Pancreas (tissue), 10 donors: Measurements from ENCODE around the gene CFAP46. TPM values are rescaled to one million over a fixed set of nuclear protein-coding genes. Genes with fewer than 3 reads are reported as not detected.

Source experiments
- ATAC-seq, 4 donors: fragments of 200-7000 bp; cut with Tn5 transposase; one replicate each; pipeline versions ENCODE4 v1.8.0 to v1.9.1; 2020; ENCODE audit warnings: mild to moderate bottlenecking in 4 of 4, moderate library complexity in 4 of 4
- DNase-seq, 6 donors: peaks; one replicate each; pipeline ENCODE4 v3.0.0-alpha.2; 2020
- FAIRE-seq: peaks from 2 replicates; lab custom pipeline; 2012; peaks lifted over from hg19 to GRCh38; lab: Jason Lieb, UNC
- H3K27ac ChIP-seq, 4 donors: fragments of 200-600 bp; sonication (generic); 1 replicate in 3 of 4; 2 replicates in 1 of 4; pipeline versions ENCODE4 v1.5.0 to v1.8.0; 2020
- H3K27me3 ChIP-seq, 4 donors: fragments of 200-600 bp; one replicate each; pipeline ENCODE4 v1.8.0; 2021
- H3K36me3 ChIP-seq, 3 donors: fragments of 200-600 bp; sonication (generic) in 1 of 3; one replicate each; pipeline versions ENCODE4 v1.5.0 to v1.8.0; 2020 to 2021
- H3K4me1 ChIP-seq, 3 donors: fragments of 200-600 bp; one replicate each; pipeline ENCODE4 v1.8.0; 2021
- H3K4me3 ChIP-seq, 4 donors: fragments of 200-600 bp; sonication (generic) in 2 of 4; one replicate each; pipeline versions ENCODE4 v1.5.0 to v1.8.0; 2020 to 2021
- H3K9me3 ChIP-seq, 4 donors: fragments of 200-600 bp; one replicate each; pipeline ENCODE4 v1.8.0; 2021
- WGBS, 2 donors: extraction: QIAGEN DNeasy Blood & Tissue Kit; methylation state at CpG; one replicate each; pipeline ENCODE4 v1.1.7; 2013; 5-methylcytosine and 5-hydroxymethylcytosine counted together
- intact Hi-C, 3 donors: fragments of 100-400 bp; cut with DNase I; formaldehyde crosslinking; loops; one replicate each; pipeline versions ENCODE4 v1.11.1 to v1.14.2; 2022
- polyA plus RNA-seq, 2 donors: library from polyadenylated mRNA; stranded (reverse); fragments of 200-250 nt; gene quantifications; one replicate each; pipeline ENCODE4 v1.2.3, GENCODE V29; 2013
- total RNA-seq, 6 donors: library from RNA; stranded (reverse); fragmentation: NEBNext Ultra II Directional in 4 of 6; extraction: Animal tissue kit (Norgen Biotek cat#: 25700) in 4 of 6; gene quantifications; one replicate each; pipeline versions ENCODE4 v1.2.1 to v1.2.4, GENCODE V29; 2021 to 2023
- TF ChIP-seq, protein P1 (sequence below), 4 donors: fragments of 200-600 bp; sonication (generic) in 3 of 4; IDR thresholded peaks; one replicate each; pipeline versions ENCODE4 v1.5.0 to v1.8.0; 2021; ENCODE audit warnings: antibody characterized with exemption in 4 of 4
- donor health status: healthy with polysubstance abuse.
- donor health status: DM: no; HTN: no; CAD: no; lungs with moderate emphysema.
- donor health status: DM: no; HTN: no; CAD: no.
- donor health status: control.
- donor health status: control.
- donor health status: Bipolar disorder and iron deficiency.
- donor health status: DM: yes; HTN: yes; CAD: no.
- donor health status: DM: no; HTN: no; CAD: no.
- donor health status: DM: no; HTN: no; CAD: no.
- donor health status: DM: yes; HTN: yes; CAD: no.

CFAP46 gene
- total and polyA plus RNA-seq, 8 donors = 0.39 to 1.6 (median 1.0) TPM

DNA sequence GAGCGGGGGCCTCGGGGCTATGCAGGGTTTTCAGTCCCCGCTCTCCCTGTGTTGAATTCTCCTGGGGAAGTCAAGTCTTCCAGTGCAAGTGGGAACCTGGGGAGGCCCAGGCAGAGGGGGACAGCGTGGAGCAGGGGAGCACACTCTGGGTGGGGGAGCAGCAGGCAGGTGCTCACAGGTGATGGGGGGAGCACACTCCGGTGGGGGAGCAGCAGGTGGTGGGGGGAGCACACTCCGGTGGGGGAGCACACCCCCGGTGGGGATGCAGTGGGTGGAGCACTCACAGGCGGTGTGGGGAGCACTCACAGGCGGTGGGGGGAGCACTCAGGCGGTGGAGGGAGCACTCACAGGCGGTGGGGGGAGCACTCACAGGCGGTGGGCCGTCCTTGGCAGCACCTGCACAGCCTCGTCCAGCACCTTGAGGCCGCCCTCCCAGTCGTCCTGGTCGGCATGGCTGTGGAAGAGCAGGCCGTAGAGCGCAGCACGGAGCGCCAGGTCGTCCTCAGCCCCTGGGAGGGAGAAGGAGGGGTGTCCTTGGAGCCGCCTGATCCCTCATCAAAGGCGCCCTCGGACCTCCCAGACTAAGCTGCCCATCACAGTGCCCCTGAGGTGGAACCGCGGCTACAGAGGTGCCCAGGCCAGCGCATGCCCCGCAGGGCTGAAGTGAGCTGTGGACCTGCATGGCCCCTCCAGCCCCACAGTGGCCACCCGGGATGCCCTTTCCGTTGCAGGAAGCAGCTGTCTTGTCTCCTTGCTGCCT is 56.7 kb downstream of the CFAP46 start:
- Histone ChIP-seq H3K36me3 (no peaks in the 10 kb centered on the region), H3K27me3 (no peaks in the 10 kb centered on the region), H3K9me3 (no peaks in the 10 kb centered on the region), H3K4me3 (no peak overlapping the region), H3K4me1 (no peaks in the 10 kb centered on the region), H3K27ac (no peak overlapping the region)
- TF ChIP-seq, protein P1, sequence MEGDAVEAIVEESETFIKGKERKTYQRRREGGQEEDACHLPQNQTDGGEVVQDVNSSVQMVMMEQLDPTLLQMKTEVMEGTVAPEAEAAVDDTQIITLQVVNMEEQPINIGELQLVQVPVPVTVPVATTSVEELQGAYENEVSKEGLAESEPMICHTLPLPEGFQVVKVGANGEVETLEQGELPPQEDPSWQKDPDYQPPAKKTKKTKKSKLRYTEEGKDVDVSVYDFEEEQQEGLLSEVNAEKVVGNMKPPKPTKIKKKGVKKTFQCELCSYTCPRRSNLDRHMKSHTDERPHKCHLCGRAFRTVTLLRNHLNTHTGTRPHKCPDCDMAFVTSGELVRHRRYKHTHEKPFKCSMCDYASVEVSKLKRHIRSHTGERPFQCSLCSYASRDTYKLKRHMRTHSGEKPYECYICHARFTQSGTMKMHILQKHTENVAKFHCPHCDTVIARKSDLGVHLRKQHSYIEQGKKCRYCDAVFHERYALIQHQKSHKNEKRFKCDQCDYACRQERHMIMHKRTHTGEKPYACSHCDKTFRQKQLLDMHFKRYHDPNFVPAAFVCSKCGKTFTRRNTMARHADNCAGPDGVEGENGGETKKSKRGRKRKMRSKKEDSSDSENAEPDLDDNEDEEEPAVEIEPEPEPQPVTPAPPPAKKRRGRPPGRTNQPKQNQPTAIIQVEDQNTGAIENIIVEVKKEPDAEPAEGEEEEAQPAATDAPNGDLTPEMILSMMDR (IDR thresholded peaks at IDR 0.05) = no peak
- FAIRE-seq (no peak), ATAC-seq (no peak), DNase-seq (peak in 1 of 6 donors; percentile 46)
- intact Hi-C loops = no loop called here
- WGBS, 2 donors = 64 to 74% methylated on average over 30 to 31 of the region's 31 CpGs

GRCh38 chr10:132884691-132885271 is 57.6 kb downstream of the CFAP46 start:
- Histone ChIP-seq H3K9me3 (no peaks in the 10 kb centered on the region), H3K4me3 (no peak overlapping the region), H3K27ac (no peak overlapping the region), H3K4me1 (no peaks in the 10 kb centered on the region), H3K27me3 (no peaks in the 10 kb centered on the region), H3K36me3 (no peaks in the 10 kb centered on the region)
- 67 to 77% methylated on average over 28 of the region's 28 CpGs for WGBS, 2 donors
- ATAC-seq (no peak), DNase-seq (peak in 2 of 6 donors; percentile 20 to 51), FAIRE-seq (no peak)
- TF ChIP-seq, protein P1 (IDR thresholded peaks at IDR 0.05) = no peak
- intact Hi-C loops = no loop called here

DNA sequence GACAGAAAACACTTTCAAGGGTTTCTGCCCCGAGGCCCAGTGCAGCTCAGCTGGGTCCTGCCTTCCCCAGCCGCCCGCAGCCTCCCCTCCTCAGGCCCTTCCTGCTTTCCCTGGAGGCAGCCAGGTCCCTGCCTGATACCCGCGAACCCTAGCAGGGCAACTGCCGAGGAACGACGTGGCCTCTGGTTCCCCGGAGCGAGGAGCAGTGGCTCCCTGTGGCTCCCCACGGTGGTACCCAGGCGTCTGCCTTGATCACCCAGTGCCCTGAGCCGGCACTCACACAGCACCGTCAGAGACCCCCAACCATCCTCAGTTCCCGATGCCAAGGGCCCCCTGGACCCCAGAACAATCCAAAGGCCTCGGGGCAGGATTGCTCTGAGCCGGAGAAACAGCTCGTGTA is 58.3 kb downstream of the CFAP46 start:
- no peaks in the 10 kb centered on the region for H3K36me3 ChIP-seq
- no peaks in the 10 kb centered on the region for H3K4me1 ChIP-seq
- H3K27me3 ChIP-seq = no peaks in the 10 kb centered on the region
- H3K9me3 ChIP-seq = no peaks in the 10 kb centered on the region
- TF ChIP-seq, protein P1 (IDR thresholded peaks at IDR 0.05) = no peak
- 48 to 60% methylated on average over 18 of the region's 18 CpGs for WGBS, 2 donors
- no peak overlapping the region for H3K27ac ChIP-seq
- ATAC-seq (no peak), DNase-seq (peak in 2 of 6 donors; percentile 35 to 43), FAIRE-seq (no peak)
- intact Hi-C loops = no loop called here
- H3K4me3 ChIP-seq = no peak overlapping the region

DNA sequence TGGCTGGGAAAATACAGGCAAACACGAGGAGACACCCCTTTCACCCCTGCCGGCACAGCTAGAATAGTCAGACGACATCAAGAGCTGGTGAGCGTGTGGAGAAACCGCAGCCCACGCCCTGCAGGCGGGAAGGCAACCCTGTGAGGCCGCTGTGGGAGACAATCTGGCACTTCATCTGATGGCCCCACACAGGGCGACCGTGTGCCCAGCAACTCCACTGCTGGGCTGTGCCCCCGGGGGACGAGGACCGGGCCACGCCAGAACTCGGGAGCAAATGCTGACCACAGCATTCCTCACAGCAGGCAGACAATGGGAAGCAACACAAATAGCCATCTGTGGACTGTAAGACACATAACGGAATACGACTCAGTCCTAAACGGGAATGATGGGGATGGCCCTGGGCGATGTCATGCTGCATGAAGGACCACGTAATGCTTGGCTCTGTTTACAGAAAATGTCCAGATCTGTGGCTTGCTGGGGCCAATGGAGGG is 58.9 kb downstream of the CFAP46 start:
- no peak for ATAC-seq
- no peaks in the 10 kb centered on the region for H3K4me1 ChIP-seq
- TF ChIP-seq, protein P1 (IDR thresholded peaks at IDR 0.05) = no peak

More for the DNA sequence above, 58.9 kb downstream of the CFAP46 start:
- no peaks in the 10 kb centered on the region for H3K9me3 ChIP-seq
- H3K27me3 ChIP-seq = no peaks in the 10 kb centered on the region
- DNase-seq (peak in 2 of 6 donors; percentile 25 to 32), FAIRE-seq (no peak)
- no peak overlapping the region for H3K27ac ChIP-seq
- no peaks in the 10 kb centered on the region for H3K36me3 ChIP-seq
- no peak overlapping the region for H3K4me3 ChIP-seq
- WGBS, 2 donors = 47 to 59% methylated on average over 20 of the region's 20 CpGs
- intact Hi-C loops = no loop called here
